Dermis blood vessel endothelial cell (primary cell): ENCODE data around the gene CLK3. TPM values are rescaled to one million over a fixed set of nuclear protein-coding genes. Genes with fewer than 3 reads are reported as not detected.
"Not testable (repeated sequence)": the region's sequence is repeated elsewhere in the genome, so short reads cannot be mapped to it uniquely, and the experiment has no call there.

ENCODE experiments used
- DNase-seq: peaks from one replicate; pipeline ENCODE4 v3.0.0; 2010
- total RNA-seq: library from RNA; depleted of rRNA; stranded (reverse); fragments of >200 nt; gene quantifications from 2 replicates; pipeline ENCODE4 v1.2.3, GENCODE V29; 2014

Gene CLK3
- total RNA-seq = 68.3 and 81.5 TPM in 2 replicates

GRCh38 chr15:74615508-74616365 is at the start of gene CLK3:
Gene CLK3, plus strand, starts transcription at chr15:74615836. Its CDS starts 3,361 bp downstream, at chr15:74619197.
- peak; percentile 95 for DNase-seq

- DNase-seq = no peak
Observed at GRCh38 chr15:74568594-74568993, 47.0 kb upstream of the CLK3 start.

GRCh38 chr15:74569731-74570070 is 45.9 kb upstream of the CLK3 start:
- DNase-seq = no peak

GRCh38 chr15:74571191-74571590 is 44.4 kb upstream of the CLK3 start:
- no peak for DNase-seq

GRCh38 chr15:74573987-74574386 is 41.6 kb upstream of the CLK3 start:
- DNase-seq = peak; percentile 83

- no peak for DNase-seq
Observed at GRCh38 chr15:74578496-74578994, 37.1 kb upstream of the CLK3 start.

- no peak for DNase-seq
Observed at GRCh38 chr15:74579001-74579400, 36.6 kb upstream of the CLK3 start.

GRCh38 chr15:74580538-74581350 is 34.9 kb upstream of the CLK3 start:
- no peak for DNase-seq

GRCh38 chr15:74584204-74584603 is 31.4 kb upstream of the CLK3 start:
- no peak for DNase-seq

- DNase-seq = no peak
Observed at GRCh38 chr15:74584779-74585178, 30.9 kb upstream of the CLK3 start.

GRCh38 chr15:74585191-74585590 is 30.4 kb upstream of the CLK3 start:
- DNase-seq = no peak

- DNase-seq = no peak
Observed at GRCh38 chr15:74585857-74586256, 29.8 kb upstream of the CLK3 start.

- peak; percentile 49 for DNase-seq
Observed at GRCh38 chr15:74589826-74590225, 25.8 kb upstream of the CLK3 start.

- no peak for DNase-seq
Observed at GRCh38 chr15:74592222-74592621, 23.4 kb upstream of the CLK3 start.

- no peak for DNase-seq
Observed at GRCh38 chr15:74593122-74593521, 22.5 kb upstream of the CLK3 start.

GRCh38 chr15:74594455-74594854 is 21.2 kb upstream of the CLK3 start:
- DNase-seq = no peak

- DNase-seq = no peak
Observed at GRCh38 chr15:74595271-74595670, 20.4 kb upstream of the CLK3 start.

- not testable (repeated sequence) for DNase-seq
Observed at GRCh38 chr15:74596736-74597135, 18.9 kb upstream of the CLK3 start.

GRCh38 chr15:74597146-74597705 is 18.4 kb upstream of the CLK3 start:
- not testable (repeated sequence) for DNase-seq

GRCh38 chr15:74598126-74598842 is 17.4 kb upstream of the CLK3 start:
- peak; percentile 94 for DNase-seq

- no peak for DNase-seq
Observed at GRCh38 chr15:74599156-74599555, 16.5 kb upstream of the CLK3 start.

GRCh38 chr15:74603026-74603788 is 12.4 kb upstream of the CLK3 start:
- DNase-seq = no peak
